Testis (tissue), 3 donors: ENCODE results near the gene VRTN. TPM values are rescaled to one million over a fixed set of nuclear protein-coding genes. Genes with fewer than 3 reads are reported as not detected.
"Not testable (repeated sequence)": the region's sequence is repeated elsewhere in the genome, so short reads cannot be mapped to it uniquely, and the experiment has no call there.

ENCODE experiments used
- DNase-seq: peaks from one replicate; pipeline ENCODE4 v3.0.0-alpha.2; 2019
- H3K27ac ChIP-seq, 2 donors: fragments of 200-600 bp; sonication (generic); one replicate each; pipeline ENCODE4 v1.5.1; 2019
- H3K27me3 ChIP-seq: fragments of 200-600 bp; sonication (generic); one replicate; pipeline ENCODE4 v1.5.1; 2019
- H3K36me3 ChIP-seq: fragments of 200-600 bp; sonication (generic); one replicate; pipeline ENCODE4 v1.5.1; 2017; ENCODE audit warnings: low read depth; ENCODE audit errors: missing control alignments
- H3K4me1 ChIP-seq: fragments of 200-600 bp; sonication (generic); one replicate; pipeline ENCODE4 v1.5.1; 2019
- H3K4me3 ChIP-seq, 2 donors: fragments of 200-600 bp; sonication (generic); one replicate each; pipeline ENCODE4 v1.5.1; 2017 to 2019
- H3K9me3 ChIP-seq: fragments of 200-600 bp; sonication (generic); one replicate; pipeline ENCODE4 v1.5.1; 2017
- POLR2A ChIP-seq: fragments of 450-650 bp; IDR thresholded peaks from one replicate; pipeline ENCODE4 v1.6.1; 2017; ENCODE audit warnings: antibody characterized with exemption, mild to moderate bottlenecking, moderate library complexity
- WGBS, 2 donors: methylation state at CpG; one replicate each; pipeline ENCODE4 v1.1.5; 2018; 5-methylcytosine and 5-hydroxymethylcytosine counted together
- intact Hi-C: fragments of 100-400 bp; cut with DNase I; formaldehyde crosslinking; loops from one replicate; pipeline ENCODE4 v1.15.1; 2023; ENCODE audit warnings: low total_unique reads
- polyA plus RNA-seq: library from polyadenylated mRNA; stranded (reverse); fragments of 350-450 nt; fragmentation: Illumina TruSeq; extraction: RNeasy Lipid Tissue Mini Kit (QIAGEN cat#74804); gene quantifications from one replicate; pipeline ENCODE4 v1.2.3, GENCODE V29; 2014; ENCODE audit warnings: low read depth, low replicate concordance; ENCODE audit not compliant: insufficient read depth
- total RNA-seq, 2 donors: library from RNA; depleted of rRNA; stranded (reverse); fragments of >200 nt; gene quantifications; one replicate each; pipeline ENCODE4 v1.2.3, GENCODE V29; 2016
- TF ChIP-seq, protein P1 (sequence below), 3 experiments: fragments of 450-650 bp in 2 of 3; fragments of 200-600 bp in 1 of 3; sonication (generic) in 1 of 3; IDR thresholded peaks; one replicate each; pipeline ENCODE4 v1.5.1; 2016 to 2019; ENCODE audit warnings: antibody characterized with exemption in 3 of 3, mild to moderate bottlenecking in 2 of 3, moderate library complexity in 1 of 3

VRTN gene
- total and polyA plus RNA-seq, 3 donors from 2014 or later: 0.47 to 3.5 (median 1.6) TPM

DNA sequence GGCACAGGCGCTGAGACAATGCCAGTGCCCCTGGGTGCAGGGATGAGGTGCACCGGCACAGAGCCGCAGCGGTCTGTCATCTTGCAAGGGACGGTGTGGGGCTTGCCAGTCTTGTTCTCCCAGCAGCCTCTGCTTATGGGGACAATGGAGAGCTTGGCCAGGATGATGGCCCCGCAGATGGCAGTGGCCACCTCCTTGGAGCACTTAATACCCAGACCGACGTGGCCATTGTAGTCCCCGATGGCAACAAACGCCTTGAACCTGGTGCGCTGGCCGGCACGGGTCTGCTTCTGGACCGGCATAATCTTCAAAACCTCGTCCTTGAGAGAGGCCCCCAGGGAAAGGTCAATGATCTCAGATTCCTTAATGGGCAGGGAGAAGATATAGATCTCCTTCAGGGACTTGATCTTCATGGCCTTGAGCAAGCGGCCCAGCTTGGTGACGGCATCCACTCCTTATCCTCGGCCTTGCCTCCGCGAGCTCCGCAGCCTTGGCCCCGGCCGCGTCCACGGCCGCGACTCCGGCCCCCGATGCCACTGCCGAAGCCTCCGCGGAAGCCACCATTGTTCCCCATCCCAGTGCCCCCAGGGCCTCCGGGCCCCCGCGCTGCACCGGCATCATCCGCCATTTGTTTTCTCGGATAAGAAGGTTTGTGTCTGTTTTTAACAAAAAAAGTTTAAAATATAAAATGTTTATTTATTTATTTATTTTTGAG, 29.9 kb downstream of the VRTN start:
- no peak for TF ChIP-seq POLR2A
- TF ChIP-seq, protein P1, sequence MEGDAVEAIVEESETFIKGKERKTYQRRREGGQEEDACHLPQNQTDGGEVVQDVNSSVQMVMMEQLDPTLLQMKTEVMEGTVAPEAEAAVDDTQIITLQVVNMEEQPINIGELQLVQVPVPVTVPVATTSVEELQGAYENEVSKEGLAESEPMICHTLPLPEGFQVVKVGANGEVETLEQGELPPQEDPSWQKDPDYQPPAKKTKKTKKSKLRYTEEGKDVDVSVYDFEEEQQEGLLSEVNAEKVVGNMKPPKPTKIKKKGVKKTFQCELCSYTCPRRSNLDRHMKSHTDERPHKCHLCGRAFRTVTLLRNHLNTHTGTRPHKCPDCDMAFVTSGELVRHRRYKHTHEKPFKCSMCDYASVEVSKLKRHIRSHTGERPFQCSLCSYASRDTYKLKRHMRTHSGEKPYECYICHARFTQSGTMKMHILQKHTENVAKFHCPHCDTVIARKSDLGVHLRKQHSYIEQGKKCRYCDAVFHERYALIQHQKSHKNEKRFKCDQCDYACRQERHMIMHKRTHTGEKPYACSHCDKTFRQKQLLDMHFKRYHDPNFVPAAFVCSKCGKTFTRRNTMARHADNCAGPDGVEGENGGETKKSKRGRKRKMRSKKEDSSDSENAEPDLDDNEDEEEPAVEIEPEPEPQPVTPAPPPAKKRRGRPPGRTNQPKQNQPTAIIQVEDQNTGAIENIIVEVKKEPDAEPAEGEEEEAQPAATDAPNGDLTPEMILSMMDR (IDR thresholded peaks at IDR 0.05): no peak
- Histone ChIP-seq H3K27me3 (no peaks in the 10 kb centered on the region), H3K4me3 (peak overlapping the region; percentile 12 to 15), H3K4me1 (no peaks in the 10 kb centered on the region), H3K36me3 (no peaks in the 10 kb centered on the region), H3K9me3 (no peaks in the 10 kb centered on the region), H3K27ac (no peak overlapping the region)
- intact Hi-C loops: no loop called here
- DNase-seq: no peak
- 60 to 75% methylated on average over 23 to 38 of the region's 38 CpGs for WGBS, 2 donors

- DNase-seq: no peak
- H3K27me3 ChIP-seq: no peaks in the 10 kb centered on the region
- H3K27ac ChIP-seq: no peak overlapping the region
- H3K4me3 ChIP-seq: no peak overlapping the region
- H3K4me1 ChIP-seq: no peaks in the 10 kb centered on the region
- intact Hi-C loops: no loop called here
- WGBS, 2 donors: 89 to 95% methylated on average over 9 of the region's 9 CpGs
- no peaks in the 10 kb centered on the region for H3K36me3 ChIP-seq
- no peaks in the 10 kb centered on the region for H3K9me3 ChIP-seq
- no peak for TF ChIP-seq POLR2A
- TF ChIP-seq, protein P1 (IDR thresholded peaks at IDR 0.05): no peak
These were observed 31.9 kb downstream of the VRTN start for GRCh38 chr14:74380172-74380571.

GRCh38 chr14:74380845-74381244, 32.6 kb downstream of the VRTN start:
- Histone ChIP-seq H3K27ac (no peak overlapping the region), H3K36me3 (no peaks in the 10 kb centered on the region), H3K27me3 (no peaks in the 10 kb centered on the region), H3K4me1 (no peaks in the 10 kb centered on the region), H3K4me3 (no peak overlapping the region), H3K9me3 (no peaks in the 10 kb centered on the region)
- intact Hi-C loops: no loop called here
- DNase-seq: no peak
- no peak for TF ChIP-seq POLR2A
- TF ChIP-seq, protein P1 (IDR thresholded peaks at IDR 0.05): no peak
- WGBS, 2 donors: 84 to 89% methylated on average over 11 to 13 of the region's 13 CpGs

DNA sequence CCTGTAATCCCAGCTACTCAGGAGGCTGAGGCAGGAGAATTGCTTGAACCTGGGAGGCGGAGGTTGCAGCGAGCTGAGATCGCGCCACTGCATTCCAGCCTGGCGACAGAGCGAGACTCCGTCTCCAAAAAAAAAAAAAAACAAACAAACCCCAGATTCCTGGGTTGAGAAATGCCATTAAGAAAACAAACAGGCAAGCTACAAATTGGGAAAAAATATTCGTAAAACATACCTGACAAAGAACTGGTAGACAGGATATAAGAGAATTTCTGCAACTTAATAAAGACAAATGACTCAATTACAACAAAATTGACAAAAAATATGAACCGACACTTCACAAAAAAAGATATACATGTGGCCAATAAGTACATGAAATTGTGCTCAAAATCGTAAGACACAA, 33.3 kb downstream of the VRTN start:
- H3K36me3 ChIP-seq, intact Hi-C loops, H3K27me3 ChIP-seq, H3K27ac ChIP-seq, DNase-seq, H3K4me3 ChIP-seq, H3K9me3 ChIP-seq, H3K4me1 ChIP-seq: not testable (repeated sequence)
- WGBS, 2 donors: 72 to 82% methylated on average over 10 of the region's 10 CpGs

DNA sequence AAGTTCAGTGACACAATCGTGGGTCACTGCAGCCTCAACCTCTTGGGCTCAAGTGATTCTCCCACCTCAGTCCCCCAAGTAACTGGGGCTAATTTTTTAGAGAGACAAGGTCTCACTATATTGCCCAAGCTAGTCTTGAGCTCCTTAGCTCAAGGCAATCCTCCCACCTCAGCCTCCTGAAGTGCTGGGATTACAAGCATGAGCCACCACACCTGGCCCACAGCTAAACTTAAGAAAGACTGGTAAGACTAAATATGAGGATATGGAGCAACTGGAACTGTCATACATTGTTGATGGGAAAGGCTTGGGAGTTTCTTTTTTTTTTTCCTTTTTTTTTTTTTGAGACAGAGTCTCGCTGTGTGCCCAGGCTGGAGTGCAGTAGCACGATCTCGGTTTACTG, 34.0 kb downstream of the VRTN start:
- Histone ChIP-seq H3K4me3 (no peak overlapping the region), H3K27ac (no peak overlapping the region), H3K4me1 (no peaks in the 10 kb centered on the region), H3K9me3 (no peaks in the 10 kb centered on the region), H3K27me3 (no peaks in the 10 kb centered on the region), H3K36me3 (no peaks in the 10 kb centered on the region)
- no peak for TF ChIP-seq POLR2A
- TF ChIP-seq, protein P1 (IDR thresholded peaks at IDR 0.05): no peak
- intact Hi-C loops: no loop called here
- DNase-seq: no peak
- 88% methylated on average over 4 of the region's 4 CpGs for WGBS, 2 donors
